ENCODE data around the gene PRKCD.

Gene PRKCD

DNA sequence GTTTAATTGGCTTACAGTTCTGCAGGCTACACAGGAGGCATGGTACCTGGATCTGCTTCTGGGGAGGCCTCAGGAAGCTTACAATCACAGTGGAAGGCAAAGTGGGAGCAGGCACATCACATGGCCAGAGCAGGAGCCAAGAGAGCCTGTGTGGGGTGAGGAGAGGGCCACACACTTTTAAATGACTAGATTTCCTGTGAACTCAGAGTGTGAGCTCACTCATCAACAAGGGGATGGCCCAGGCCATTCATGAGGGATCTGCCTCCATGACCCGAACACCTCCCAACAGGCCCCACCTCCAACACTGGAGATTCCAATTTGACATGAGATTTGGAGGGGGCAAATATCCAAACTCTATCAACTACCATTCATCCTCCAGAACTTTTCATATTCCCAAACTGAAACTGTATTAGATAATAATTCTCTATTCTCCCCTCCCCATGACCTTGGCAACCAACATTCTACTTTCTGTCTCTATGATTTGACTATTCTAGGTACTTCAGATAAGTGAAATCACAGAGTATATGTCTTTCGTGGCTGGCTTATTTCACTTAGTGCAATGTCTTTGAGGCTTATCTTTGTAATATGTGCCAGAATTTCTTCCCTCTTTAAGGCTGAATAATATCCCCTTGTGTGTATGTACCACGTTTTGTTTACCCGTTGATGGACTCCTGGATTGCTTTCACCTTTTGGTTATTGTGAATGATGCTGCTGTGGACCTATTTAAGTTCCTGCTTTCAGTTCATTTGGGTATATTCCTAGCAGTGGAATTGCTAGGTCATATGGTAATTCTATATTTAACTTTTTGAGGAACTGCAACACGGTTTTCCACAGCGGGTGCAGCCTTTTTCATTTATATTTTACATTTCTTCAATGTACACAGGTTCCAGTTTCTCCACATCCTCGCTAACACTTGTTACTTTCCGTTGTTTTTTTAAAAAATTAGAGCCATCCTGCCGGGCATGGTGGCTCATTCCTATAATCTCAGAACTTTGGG is 51.0 kb downstream of the PRKCD start:
- TF ChIP-seq, protein P1, sequence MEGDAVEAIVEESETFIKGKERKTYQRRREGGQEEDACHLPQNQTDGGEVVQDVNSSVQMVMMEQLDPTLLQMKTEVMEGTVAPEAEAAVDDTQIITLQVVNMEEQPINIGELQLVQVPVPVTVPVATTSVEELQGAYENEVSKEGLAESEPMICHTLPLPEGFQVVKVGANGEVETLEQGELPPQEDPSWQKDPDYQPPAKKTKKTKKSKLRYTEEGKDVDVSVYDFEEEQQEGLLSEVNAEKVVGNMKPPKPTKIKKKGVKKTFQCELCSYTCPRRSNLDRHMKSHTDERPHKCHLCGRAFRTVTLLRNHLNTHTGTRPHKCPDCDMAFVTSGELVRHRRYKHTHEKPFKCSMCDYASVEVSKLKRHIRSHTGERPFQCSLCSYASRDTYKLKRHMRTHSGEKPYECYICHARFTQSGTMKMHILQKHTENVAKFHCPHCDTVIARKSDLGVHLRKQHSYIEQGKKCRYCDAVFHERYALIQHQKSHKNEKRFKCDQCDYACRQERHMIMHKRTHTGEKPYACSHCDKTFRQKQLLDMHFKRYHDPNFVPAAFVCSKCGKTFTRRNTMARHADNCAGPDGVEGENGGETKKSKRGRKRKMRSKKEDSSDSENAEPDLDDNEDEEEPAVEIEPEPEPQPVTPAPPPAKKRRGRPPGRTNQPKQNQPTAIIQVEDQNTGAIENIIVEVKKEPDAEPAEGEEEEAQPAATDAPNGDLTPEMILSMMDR (IDR thresholded peaks at IDR 0.05; ENCODE audit: control insufficient read depth, extremely low read depth, insufficient read depth): no peak

DNA sequence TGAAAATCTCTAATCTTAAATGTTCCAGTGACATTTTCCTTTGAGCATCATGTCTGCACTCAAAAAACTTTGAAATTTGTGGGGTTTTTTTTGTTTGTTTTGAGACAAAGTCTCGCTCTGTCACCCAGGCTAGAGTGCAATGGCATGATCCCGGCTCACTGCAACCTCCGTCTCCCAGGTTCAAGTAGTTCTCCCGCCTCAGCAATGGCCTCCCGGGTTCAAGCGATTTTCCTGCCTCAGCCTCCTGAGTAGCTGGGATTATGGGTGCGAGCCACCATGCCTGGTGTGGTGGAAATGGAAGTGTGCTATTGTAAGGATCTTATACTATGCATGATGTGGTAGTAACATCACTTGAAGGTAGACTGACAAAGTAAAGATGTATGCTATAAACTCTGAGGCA is 52.3 kb downstream of the PRKCD start:
- TF ChIP-seq, protein P1 (IDR thresholded peaks at IDR 0.05; ENCODE audit: control insufficient read depth, extremely low read depth, insufficient read depth): no peak
- no peak overlapping the region for H3K4me3 ChIP-seq (ENCODE audit: low read depth, low read length)
- DNase-seq (ENCODE audit: low read depth): no peak

More for the DNA sequence above, 51.0 kb downstream of the PRKCD start:
- no peak overlapping the region for H3K4me3 ChIP-seq (ENCODE audit: low read depth, low read length)
- no peak for DNase-seq (ENCODE audit: low read depth)

DNA sequence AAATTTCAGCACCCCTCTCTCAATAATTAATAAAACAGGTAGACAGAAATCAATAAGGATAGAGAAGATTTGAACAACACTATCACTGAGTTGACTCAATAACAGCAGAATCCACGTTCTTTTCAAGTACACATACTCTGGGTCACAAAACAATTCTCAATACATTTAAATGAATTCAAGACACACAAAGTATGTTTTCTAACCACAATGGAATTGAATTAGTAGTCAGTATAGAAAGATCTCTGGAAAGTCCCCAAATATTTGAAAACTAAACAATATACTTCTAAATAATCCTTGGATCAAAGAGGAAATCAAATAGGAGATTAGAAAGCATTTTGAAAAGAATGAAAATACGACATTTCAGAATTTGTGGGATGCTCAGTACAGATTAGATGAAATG is 54.8 kb downstream of the PRKCD start:
- TF ChIP-seq, protein P1 (IDR thresholded peaks at IDR 0.05; ENCODE audit: control insufficient read depth, extremely low read depth, insufficient read depth): no peak
- no peak overlapping the region for H3K4me3 ChIP-seq (ENCODE audit: low read depth, low read length)
- DNase-seq (ENCODE audit: low read depth): no peak

DNA sequence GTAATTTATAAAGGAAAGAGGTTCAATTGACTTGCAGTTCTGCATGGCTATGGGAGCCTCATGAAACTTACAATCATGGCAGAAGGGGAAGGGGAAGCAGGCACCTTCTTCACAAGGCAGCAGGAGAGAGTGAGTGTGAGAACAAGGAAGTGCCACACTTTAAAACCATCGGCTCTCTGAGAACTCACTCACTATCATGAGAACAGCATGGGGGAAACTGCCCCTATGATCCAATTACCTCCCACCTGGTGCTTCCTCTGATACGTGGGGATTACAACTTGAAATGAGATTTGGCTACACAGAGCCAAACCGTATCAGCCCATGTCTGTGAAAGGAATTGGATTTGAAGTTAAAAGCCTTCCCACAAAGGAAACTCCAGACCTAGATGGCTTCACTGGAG is 55.7 kb downstream of the PRKCD start:
- no peak for DNase-seq (ENCODE audit: low read depth)
- TF ChIP-seq, protein P1 (IDR thresholded peaks at IDR 0.05; ENCODE audit: control insufficient read depth, extremely low read depth, insufficient read depth): no peak
- no peak overlapping the region for H3K4me3 ChIP-seq (ENCODE audit: low read depth, low read length)

DNA sequence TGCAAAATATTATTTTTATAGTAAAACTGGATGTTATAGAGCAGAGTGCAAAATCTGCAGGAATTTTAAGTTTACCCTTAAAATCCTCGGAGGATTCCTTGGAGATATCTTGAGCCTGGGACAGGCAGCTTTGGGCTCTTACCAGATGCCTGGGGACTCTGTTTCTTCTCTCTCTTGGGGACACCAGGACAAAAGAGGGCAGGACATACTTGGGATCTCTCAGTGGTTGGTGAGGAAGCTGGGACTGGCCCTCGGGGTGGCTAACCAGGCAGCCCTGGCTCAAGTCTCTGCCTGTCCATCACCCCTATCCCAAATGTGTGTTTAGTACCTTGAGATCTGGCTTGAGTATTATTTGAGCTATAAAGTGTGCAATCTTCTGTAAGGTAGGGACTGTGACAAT is 56.2 kb downstream of the PRKCD start:
- TF ChIP-seq, protein P1 (IDR thresholded peaks at IDR 0.05; ENCODE audit: control insufficient read depth, extremely low read depth, insufficient read depth): no peak
- DNase-seq (ENCODE audit: low read depth): no peak
- no peak overlapping the region for H3K4me3 ChIP-seq (ENCODE audit: low read depth, low read length)

DNA sequence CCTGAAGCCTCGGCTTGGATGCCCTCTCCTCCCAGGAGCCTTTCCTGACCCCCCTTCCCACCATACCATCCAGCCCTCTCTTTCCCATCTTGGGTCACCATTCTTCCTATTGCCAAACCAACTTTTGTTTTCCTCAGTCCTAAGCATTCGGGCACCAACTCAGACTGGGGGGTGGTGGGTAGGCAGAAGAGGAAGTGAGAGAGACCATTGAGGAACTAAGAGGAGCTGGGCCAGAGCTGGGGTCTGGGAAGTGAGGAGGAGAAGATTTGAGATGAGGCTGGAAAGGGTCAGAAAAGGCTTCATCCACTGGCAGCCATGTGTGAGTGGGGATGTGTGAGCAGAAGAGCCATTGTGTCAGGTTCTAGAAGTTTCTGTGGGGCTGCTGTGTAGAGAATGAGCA is 57.1 kb downstream of the PRKCD start:
- TF ChIP-seq, protein P1 (IDR thresholded peaks at IDR 0.05; ENCODE audit: control insufficient read depth, extremely low read depth, insufficient read depth): no peak
- no peak overlapping the region for H3K4me3 ChIP-seq (ENCODE audit: low read depth, low read length)
- no peak for DNase-seq (ENCODE audit: low read depth)
